ENCODE data around the gene KRTAP12-1.

DNA sequence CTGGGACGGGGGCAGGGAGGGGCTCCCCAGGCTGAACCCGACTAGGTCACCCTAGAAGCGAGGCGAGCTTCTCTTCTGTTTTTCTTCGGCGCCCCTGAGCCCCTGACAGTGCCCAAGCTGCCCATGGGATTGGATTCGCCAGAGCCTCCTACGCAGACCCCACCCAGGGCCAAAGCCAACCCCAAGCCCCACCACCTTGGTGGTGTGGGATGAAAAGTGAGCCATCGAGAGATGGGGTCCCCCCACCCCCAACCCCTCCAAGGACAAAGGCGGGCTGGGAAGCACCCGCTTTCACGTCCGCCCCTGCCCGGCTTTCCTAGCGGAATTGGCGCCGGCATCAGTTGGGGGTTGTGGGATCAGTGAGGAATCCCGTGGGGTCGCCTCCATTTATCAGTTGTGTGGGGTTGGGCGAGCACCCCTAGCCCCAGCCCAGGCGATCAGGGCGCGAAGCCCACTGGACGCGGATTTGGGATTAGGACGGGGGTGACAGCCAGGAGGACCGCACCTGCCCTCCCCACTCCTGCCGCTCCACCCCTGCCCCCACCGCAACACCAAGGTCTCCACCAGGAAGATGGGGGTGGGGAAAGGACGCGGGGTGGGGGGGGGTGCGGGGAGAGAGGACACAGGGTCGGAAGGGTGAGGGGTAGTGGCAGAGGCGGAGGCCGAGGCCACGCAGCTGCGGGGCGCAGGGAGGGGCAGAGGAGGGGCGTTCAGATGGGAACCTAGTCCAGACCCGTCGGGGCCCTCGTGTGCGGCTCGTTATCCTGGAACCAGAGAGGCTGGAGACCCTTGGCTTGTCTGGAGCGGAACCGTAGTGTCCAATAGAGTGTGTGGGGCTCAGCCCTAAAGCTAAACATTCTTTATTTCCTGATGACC lies 25.0 kb upstream of the KRTAP12-1 start:
- TF ChIP-seq, protein P1, sequence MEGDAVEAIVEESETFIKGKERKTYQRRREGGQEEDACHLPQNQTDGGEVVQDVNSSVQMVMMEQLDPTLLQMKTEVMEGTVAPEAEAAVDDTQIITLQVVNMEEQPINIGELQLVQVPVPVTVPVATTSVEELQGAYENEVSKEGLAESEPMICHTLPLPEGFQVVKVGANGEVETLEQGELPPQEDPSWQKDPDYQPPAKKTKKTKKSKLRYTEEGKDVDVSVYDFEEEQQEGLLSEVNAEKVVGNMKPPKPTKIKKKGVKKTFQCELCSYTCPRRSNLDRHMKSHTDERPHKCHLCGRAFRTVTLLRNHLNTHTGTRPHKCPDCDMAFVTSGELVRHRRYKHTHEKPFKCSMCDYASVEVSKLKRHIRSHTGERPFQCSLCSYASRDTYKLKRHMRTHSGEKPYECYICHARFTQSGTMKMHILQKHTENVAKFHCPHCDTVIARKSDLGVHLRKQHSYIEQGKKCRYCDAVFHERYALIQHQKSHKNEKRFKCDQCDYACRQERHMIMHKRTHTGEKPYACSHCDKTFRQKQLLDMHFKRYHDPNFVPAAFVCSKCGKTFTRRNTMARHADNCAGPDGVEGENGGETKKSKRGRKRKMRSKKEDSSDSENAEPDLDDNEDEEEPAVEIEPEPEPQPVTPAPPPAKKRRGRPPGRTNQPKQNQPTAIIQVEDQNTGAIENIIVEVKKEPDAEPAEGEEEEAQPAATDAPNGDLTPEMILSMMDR (IDR thresholded peaks at IDR 0.05; ENCODE audit: low read depth, low read length), result no peak
- TF ChIP-seq POLR2A (IDR thresholded peaks at IDR 0.05; ENCODE audit: extremely low read depth, insufficient read length) (no peak), MYC (IDR thresholded peaks at IDR 0.05; ENCODE audit: low read depth, low read length) (no peak)
- TF ChIP-seq, protein P2, sequence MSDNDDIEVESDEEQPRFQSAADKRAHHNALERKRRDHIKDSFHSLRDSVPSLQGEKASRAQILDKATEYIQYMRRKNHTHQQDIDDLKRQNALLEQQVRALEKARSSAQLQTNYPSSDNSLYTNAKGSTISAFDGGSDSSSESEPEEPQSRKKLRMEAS (IDR thresholded peaks at IDR 0.05; ENCODE audit: low read depth, low read length), result no peak
